ENCODE measurements around the gene SHROOM3.

SHROOM3 gene

GRCh38 chr4:76572224-76572623 lies 137.2 kb downstream of the SHROOM3 start:
- no peak for DNase-seq

GRCh38 chr4:76576824-76577223 lies 141.8 kb downstream of the SHROOM3 start:
- DNase-seq = no peak

- DNase-seq = no peak
Measured at GRCh38 chr4:76578002-76578560, 143.1 kb downstream of the SHROOM3 start.

- DNase-seq = peak; percentile 93
Measured at GRCh38 chr4:76579596-76580375, 144.8 kb downstream of the SHROOM3 start.

- DNase-seq = no peak
Measured at GRCh38 chr4:76581077-76581962, 146.3 kb downstream of the SHROOM3 start.

- no peak for DNase-seq
Measured at GRCh38 chr4:76582074-76582816, 147.2 kb downstream of the SHROOM3 start.

- DNase-seq = no peak
Measured at GRCh38 chr4:76582817-76583087, 147.7 kb downstream of the SHROOM3 start.

- no peak for DNase-seq
Measured at GRCh38 chr4:76584241-76585152, 149.5 kb downstream of the SHROOM3 start.

GRCh38 chr4:76585272-76585671 lies 150.2 kb downstream of the SHROOM3 start:
- DNase-seq = no peak

GRCh38 chr4:76585897-76586360 lies 150.9 kb downstream of the SHROOM3 start:
- DNase-seq = no peak

- DNase-seq = no peak
Measured at GRCh38 chr4:76588274-76588673, 153.2 kb downstream of the SHROOM3 start.

- DNase-seq = no peak
Measured at GRCh38 chr4:76589402-76589801, 154.4 kb downstream of the SHROOM3 start.

GRCh38 chr4:76589872-76590797 lies 155.1 kb downstream of the SHROOM3 start:
- no peak for DNase-seq

- DNase-seq = no peak
Measured at GRCh38 chr4:76590798-76591281, 155.8 kb downstream of the SHROOM3 start.

- DNase-seq = no peak
Measured at GRCh38 chr4:76591992-76592391, 157.0 kb downstream of the SHROOM3 start.

GRCh38 chr4:76592460-76592859 lies 157.4 kb downstream of the SHROOM3 start:
- DNase-seq = no peak

- DNase-seq = peak; percentile 18
Measured at GRCh38 chr4:76594173-76594572, 159.1 kb downstream of the SHROOM3 start.

- no peak for DNase-seq
Measured at GRCh38 chr4:76595435-76595834, 160.4 kb downstream of the SHROOM3 start.

- DNase-seq = no peak
Measured at GRCh38 chr4:76596713-76597112, 161.7 kb downstream of the SHROOM3 start.

- no peak for DNase-seq
Measured at GRCh38 chr4:76597423-76597979, 162.5 kb downstream of the SHROOM3 start.

All from NCI-H146 (cell line).